COLO668 (cell line): ENCODE results near the gene MGAT4A.

Experiments used
- DNase-seq: peaks from one replicate; lab custom pipeline; 2025; ENCODE audit not compliant: unreplicated experiment; lab: John Stamatoyannopoulos, UW

Gene MGAT4A

DNA sequence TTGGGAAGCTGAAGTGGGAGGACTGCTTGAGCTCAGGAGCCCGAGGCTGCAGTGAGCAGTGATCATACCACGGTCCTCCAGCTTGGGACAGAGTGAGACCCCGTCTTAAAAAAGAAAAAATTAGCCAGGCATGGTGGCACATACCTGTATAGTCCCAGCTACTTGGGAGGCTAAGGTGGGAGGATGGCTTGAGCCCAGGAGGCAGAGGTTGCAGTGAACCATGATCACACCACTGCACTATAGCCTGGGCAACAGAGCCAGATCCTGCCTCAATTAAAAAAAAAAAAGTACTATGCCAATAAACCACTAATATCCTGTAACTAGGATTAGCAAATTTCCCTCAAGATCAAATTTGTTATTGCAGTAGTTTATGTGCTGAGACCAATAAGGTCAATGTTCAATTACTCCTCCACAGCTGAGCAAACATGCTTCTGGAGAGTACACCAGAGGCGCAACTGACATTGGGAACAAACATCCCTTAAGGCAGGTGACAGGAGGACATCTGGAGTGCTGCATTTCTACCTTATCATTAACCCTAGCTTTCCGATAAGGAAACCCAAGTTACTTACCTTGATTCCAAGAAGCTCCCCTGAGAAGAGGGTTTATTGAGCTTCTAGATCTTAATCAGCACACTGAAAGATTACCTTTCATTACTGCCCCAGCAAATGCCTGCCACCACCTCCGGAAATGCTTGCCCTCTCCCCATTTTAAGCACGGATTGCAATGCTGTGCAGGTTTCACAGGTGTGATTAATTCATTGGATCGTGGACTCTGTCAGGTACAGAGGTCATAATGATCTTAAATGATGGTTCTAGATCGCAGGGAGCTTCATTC is 26.2 kb downstream of the MGAT4A start:
- DNase-seq, result peak; percentile 84

DNA sequence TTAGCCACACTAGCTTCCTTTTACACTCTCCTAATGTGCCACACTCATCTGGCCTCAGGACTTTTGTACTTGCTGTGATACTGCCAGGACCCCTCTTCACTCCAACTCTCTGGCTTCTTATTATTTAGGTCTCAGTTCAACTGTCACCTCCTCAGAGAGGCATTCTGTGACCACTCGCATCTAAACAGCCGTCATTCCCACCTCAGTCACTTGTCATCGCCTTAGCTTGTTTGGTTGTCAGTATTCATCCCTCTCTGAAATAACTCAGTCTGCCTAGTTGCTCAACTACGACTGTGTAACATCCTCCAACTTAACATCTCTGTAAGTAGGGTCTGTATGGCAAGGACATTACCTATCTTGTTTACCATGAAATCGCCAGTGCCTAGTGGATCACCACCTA is 27.2 kb downstream of the MGAT4A start:
- DNase-seq, result no peak

DNA sequence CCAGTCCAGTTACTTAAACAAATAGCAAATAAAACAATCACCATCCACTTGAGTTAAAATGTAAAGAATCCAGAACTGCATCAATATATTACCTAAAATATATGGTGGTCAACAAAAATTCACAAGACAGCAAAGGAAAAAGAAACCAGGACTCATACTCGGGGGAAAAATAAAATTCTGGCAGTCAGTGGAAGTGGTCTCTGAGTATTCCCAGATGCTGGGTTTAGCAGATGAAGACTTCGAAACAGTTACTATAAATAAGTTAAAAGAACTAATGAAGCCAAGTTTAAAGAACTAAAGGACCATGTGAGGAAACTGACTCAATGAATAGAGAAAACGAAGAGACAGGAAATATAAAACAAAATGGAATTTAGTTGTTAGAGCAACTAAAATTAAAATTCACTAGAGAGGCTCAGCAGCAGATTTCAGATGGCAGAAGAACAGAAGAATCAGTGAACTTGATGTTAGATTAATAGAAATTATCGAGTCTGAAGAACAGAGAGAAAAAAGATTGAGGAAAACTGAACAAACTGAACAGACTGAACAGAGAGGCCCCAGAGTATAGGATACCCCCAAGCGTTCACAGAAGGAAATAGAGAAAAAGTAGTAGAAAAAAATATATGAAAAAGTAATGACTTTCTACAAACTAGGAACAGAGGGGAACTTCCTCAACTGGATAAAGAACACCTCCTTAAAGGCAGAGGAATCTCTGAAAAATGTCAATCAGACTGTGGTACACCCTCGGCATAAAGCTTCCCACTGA is 27.9 kb downstream of the MGAT4A start:
- DNase-seq, result no peak

GRCh38 chr2:98702127-98702802 is 28.7 kb downstream of the MGAT4A start:
- DNase-seq, result peak; percentile 82

- DNase-seq, result no peak
These were observed 29.7 kb downstream of the MGAT4A start for GRCh38 chr2:98701230-98701629.

- no peak for DNase-seq
These were observed 32.0 kb downstream of the MGAT4A start for GRCh38 chr2:98698896-98699295.

DNA sequence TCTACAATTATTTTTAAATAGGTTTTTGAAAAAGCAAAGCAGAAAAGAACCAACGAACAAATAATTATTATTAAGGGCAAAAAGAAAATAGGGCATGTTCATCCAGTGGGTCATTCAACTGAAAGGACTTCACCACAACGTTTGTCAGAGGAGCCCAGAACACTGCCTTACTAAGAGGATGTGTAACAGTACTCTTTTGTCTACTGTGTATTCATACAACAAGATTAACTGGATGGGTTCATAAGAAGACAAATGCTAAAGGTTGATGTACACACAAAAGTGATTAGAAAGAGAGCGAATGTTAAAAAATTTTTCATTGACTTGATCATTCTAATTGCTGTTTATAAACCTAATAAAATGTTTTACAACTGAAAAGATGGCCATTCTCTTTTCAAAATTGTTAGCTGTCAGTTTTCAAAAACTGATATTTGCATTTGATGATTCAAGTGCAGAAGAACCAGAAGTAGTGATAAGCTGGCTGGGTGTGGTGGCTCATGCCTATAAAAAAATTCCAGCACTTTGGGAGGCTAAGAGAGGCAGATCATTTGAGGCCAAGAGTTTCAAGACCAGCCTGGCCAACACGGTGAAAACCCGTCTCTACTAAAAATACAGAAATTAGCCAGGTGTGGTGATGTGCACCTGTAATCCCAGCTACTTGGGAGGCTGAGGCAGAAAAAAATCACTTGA is 33.1 kb downstream of the MGAT4A start:
- no peak for DNase-seq

- DNase-seq, result no peak
These were observed 34.7 kb downstream of the MGAT4A start for GRCh38 chr2:98696200-98696599.

DNA sequence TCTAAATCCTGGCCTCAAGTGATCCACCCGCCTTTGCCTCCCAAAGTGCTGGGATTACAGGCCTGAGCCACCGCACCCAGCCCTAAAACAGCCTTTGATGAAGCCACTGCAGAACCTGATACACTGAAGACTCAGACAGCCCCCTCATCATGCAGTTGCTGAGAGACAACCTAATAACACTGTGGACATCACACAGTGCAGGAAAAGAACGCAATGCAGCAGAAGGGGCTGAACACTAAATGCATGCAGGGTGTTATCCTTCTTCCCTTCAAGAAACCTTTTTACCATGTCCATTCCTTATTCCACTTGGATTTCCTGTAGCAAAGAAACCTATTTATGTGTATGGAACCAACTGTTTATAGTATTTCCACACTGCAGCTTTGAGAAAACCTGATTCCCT is 35.7 kb downstream of the MGAT4A start:
- no peak for DNase-seq

- no peak for DNase-seq
These were observed 37.5 kb downstream of the MGAT4A start for GRCh38 chr2:98693477-98693876.

DNA sequence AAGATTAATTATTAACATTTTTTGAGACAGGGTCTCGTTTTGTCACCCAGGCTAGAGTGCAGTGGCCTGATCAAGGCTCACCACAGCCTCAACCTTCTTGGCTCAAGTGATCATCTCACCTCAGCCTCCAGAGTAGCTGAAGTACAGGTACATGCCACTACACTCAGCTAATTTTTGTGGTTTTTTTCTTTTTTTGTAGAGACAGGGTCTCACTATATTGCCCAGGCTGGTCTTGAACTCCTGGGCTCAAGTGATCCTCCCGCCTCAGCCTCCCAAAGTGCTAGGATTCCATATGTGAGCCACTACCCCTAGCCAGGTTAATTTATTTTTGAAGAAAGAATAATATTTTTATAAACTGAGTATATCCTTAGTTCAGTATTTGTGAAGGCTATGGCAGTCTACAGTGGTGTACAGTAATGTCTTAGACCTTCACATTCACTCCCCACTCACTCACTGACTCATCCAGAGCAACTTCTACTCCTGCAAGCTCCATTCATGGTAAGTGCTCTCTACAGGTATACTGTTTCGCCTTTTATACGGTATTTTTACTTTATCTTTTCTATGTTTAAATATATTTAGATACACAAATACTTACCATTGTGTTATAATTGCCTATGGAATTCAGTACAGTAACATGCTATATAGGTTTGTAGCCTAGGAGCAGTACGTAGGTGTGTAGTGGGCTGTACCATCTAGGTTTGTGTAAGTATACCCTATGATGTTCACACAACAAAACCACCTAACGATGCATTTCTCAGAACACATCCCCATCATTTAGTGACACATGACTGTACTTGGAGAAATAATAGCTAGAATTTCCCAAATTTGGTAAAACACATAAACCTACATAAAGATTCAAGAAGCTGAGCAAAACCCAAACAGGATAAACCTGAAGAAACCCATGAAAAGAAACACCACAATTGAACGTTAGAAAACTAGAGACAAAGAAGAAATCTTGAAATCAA is 38.6 kb downstream of the MGAT4A start:
- no peak for DNase-seq

- no peak for DNase-seq
These were observed 39.6 kb downstream of the MGAT4A start for GRCh38 chr2:98691303-98691702.

GRCh38 chr2:98685930-98686887 is 44.7 kb downstream of the MGAT4A start:
- no peak for DNase-seq

DNA sequence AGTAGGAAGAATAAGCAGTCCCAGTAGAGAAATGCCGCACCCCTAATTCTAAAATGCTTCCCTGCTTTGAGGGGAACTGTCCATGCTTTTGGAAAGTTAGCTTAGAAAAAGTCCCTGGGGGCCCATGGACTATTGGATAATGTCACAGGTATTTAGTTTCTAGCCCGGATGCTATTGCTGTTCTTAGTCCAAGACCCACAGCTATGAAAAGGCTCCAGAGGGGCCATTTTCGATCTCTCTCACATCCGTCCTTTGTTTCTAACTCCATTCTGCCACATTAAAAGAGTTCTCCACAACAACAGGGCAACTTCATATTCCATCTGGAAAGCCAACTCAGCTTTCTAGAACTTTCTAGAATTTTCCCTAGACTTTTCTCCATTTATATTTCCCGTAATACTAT is 47.2 kb downstream of the MGAT4A start:
- DNase-seq, result no peak

DNA sequence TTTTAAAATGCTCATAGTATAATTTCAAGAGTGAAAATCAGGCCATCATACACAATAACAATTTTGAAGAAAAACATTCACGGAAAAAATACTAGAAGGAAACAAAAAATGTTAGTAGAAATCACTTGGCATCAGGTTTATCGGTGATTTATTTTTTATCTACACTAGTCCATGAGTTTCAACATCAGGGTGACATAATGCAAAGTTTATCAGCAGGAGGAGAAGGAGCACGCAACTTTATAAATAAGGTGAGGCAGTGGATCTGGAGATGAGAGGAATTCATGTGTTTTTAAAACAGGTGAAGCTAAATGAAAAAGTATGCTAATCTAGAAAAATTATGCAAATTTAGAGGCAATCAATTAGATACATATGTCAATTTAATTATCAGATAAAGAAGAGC is 54.2 kb downstream of the MGAT4A start:
- DNase-seq, result no peak

GRCh38 chr2:98674233-98674964 is 56.5 kb downstream of the MGAT4A start:
- no peak for DNase-seq

DNA sequence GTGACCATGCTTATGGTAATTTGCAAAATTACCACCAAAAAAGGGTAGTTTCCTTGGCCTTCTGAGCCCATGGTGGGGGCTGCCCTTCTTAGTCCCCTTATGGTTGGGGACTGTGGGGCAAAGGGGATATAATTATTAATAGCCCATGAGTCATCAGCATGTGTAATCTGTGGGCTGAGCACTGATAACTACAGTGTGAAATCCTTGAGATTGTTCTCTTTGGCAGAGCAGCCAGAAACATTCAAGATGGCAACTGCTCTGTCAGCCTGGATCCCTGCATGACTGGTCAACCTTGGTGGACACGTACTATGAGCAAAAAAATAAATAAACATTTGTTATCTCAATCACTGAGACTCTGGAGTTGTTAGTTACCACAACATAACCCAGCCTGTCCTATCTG is 61.3 kb downstream of the MGAT4A start:
- no peak for DNase-seq

DNA sequence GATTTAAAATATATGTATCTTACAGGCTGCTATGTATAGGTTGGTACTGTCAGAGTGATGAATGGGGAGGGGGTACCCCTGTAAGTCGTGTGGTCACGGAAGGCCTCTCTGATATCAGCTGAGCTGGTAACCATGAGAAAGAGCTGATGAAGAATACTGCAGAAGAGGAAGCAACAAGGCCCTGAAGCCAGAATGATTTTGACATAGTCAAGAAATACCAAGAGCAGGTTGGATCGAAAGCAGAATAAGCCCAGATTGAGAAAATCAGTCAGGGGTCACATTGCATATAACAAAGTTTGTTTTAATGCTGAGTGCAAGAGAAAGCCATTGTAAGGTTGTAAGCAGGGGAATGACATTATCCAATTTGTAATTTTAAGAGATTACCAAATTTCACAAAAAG is 65.3 kb downstream of the MGAT4A start:
- DNase-seq, result no peak
